Kidney (tissue), 14 donors: ENCODE results near the gene SLC25A41. TPM values are rescaled to one million over a fixed set of nuclear protein-coding genes. Genes with fewer than 3 reads are reported as not detected.

Experiments
- DNase-seq, 5 donors: peaks; one replicate each; pipeline ENCODE4 v3.0.0-alpha.2; 2013 to 2020
- FAIRE-seq: peaks from 2 replicates; lab custom pipeline; 2012; peaks lifted over from hg19 to GRCh38; lab: Jason Lieb, UNC
- H3K27ac ChIP-seq, 2 donors: one replicate each; pipeline ENCODE4 v1.7.0; 2013; ENCODE audit warnings: low read depth in 2 of 2, low read length in 2 of 2, inconsistent platforms in 1 of 2
- H3K27me3 ChIP-seq: one replicate; pipeline ENCODE4 v1.7.1; 2013; ENCODE audit warnings: low read length, inconsistent platforms; ENCODE audit not compliant: control insufficient read depth, insufficient read depth
- H3K36me3 ChIP-seq, 3 donors: one replicate each; pipeline versions ENCODE4 v1.7.0 to v1.7.1; 2013; ENCODE audit warnings: low read length in 3 of 3, control low read depth in 1 of 3, inconsistent platforms in 1 of 3; ENCODE audit not compliant: insufficient read depth in 3 of 3, control insufficient read depth in 2 of 3
- H3K4me1 ChIP-seq, 3 donors: one replicate each; pipeline versions ENCODE4 v1.7.0 to v1.7.1; 2013; ENCODE audit warnings: low read length in 3 of 3, inconsistent platforms in 1 of 3, low read depth in 1 of 3; ENCODE audit not compliant: control insufficient read depth in 2 of 3, insufficient read depth in 2 of 3
- H3K4me3 ChIP-seq, 3 donors: one replicate each; pipeline versions ENCODE4 v1.7.0 to v1.8.1; 2013; ENCODE audit warnings: low read length in 3 of 3, control low read depth in 1 of 3, inconsistent platforms in 1 of 3
- H3K9ac ChIP-seq, 3 donors: one replicate each; pipeline versions ENCODE4 v1.7.0 to v1.7.1; 2013; ENCODE audit warnings: low read length in 3 of 3, control low read depth in 1 of 3, inconsistent platforms in 1 of 3
- H3K9me3 ChIP-seq, 3 donors: one replicate each; pipeline versions ENCODE4 v1.7.0 to v1.7.1; 2013; ENCODE audit warnings: low read length in 3 of 3, control low read depth in 1 of 3, inconsistent platforms in 1 of 3; ENCODE audit not compliant: control insufficient read depth in 2 of 3, insufficient read depth in 1 of 3
- CTCF ChIP-seq: IDR thresholded peaks from 3 replicates; pipeline ENCODE4 v1.5.1; 2012; ENCODE audit warnings: mild to moderate bottlenecking, moderate library complexity, borderline replicate concordance; ENCODE audit not compliant: insufficient read depth; ENCODE audit errors: extremely low read depth
- intact Hi-C: fragments of 100-400 bp; cut with DNase I; formaldehyde crosslinking; loops from one replicate; pipeline ENCODE4 v1.11.1; 2022
- polyA plus RNA-seq: library from polyadenylated mRNA; stranded (reverse); fragments of 350-450 nt; fragmentation: Illumina TruSeq; extraction: RNeasy Lipid Tissue Mini Kit (QIAGEN cat#74804); gene quantifications from one replicate; pipeline ENCODE4 v1.2.3, GENCODE V29; 2014; ENCODE audit warnings: low read depth, low replicate concordance; ENCODE audit not compliant: insufficient read depth
- total RNA-seq: library from RNA; stranded (reverse); fragmentation: NEBNext Ultra II Directional; extraction: Animal tissue kit (Norgen Biotek cat#: 25700); gene quantifications from one replicate; pipeline ENCODE4 v1.2.1, GENCODE V29; 2021
- donor health status: control.
- donor health status: control.
- donor health status: control.
- donor health status: control.
- donor health status: control.
- donor health status: DM: yes; HTN: yes; CAD: no.
- donor health status: Normal renal cell carcinoma (clear cell type).

SLC25A41 gene
- total and polyA plus RNA-seq, 2 donors from 2014 or later, result 0.28 to 0.69 TPM

DNA sequence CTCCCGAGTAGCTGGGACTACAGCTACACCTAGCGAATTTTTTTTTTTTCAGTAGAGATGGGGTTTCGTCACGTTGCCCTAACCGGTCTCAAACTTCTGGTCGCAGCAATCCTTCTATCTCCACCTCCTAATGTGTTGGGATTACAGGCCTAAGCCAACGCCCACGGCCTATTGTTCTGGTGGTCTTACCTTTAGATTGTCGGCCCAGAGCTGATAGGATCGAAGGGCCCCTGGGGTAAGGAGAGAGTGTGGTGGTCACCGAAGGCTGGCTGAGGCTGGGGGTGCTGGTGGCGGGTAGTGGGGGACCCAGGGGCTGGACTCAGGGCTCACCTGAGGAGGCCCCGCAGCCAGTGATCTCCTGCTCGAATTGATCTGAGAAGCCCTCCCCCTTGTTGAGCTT is 37.5 kb upstream of the SLC25A41 start:
- H3K4me1 ChIP-seq, result peaks cover 0 to 3% (median 0%) of the 10 kb centered on the region in 3 donors
- no peak for DNase-seq
- H3K9me3 ChIP-seq, result no peaks in the 10 kb centered on the region
- no peak for TF ChIP-seq CTCF
- intact Hi-C loops, result no loop called here
- FAIRE-seq, result no peak
- H3K27ac ChIP-seq, result no peak overlapping the region
- H3K36me3 ChIP-seq, result peaks cover 0 to 8% (median 5%) of the 10 kb centered on the region in 3 donors
- H3K4me3 ChIP-seq, result no peak overlapping the region
- peaks cover 2% of the 10 kb centered on the region for H3K27me3 ChIP-seq
- H3K9ac ChIP-seq, result no peak overlapping the region

DNA sequence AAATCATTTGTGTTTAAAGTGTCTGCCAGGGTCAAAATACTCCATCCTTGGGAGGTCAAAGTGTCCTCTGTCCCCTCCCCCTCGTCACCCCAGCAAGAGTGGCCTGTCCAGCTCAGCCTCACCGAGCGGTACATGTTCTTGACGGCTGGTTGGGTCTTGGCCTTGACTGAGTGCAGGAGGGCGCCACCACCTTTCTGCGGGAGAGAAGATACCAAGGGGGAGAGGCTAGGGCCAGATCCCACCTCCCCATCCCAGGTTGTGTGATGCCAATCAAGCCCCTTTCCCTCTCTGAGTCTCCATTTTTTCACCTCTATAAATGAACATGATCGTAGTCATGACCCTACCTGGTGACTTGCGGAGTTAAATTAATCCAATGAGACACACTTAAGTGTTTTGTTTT is 36.6 kb upstream of the SLC25A41 start:
- no peak overlapping the region for H3K9ac ChIP-seq
- DNase-seq (no peak), FAIRE-seq (no peak)
- H3K4me3 ChIP-seq, result no peak overlapping the region
- intact Hi-C loops, result no loop called here
- H3K27me3 ChIP-seq, result no peaks in the 10 kb centered on the region
- H3K27ac ChIP-seq, result no peak overlapping the region
- peaks cover 0 to 8% (median 5%) of the 10 kb centered on the region in 3 donors for H3K36me3 ChIP-seq
- no peak for TF ChIP-seq CTCF
- no peaks in the 10 kb centered on the region for H3K9me3 ChIP-seq
- H3K4me1 ChIP-seq, result peaks cover 0 to 4% (median 0%) of the 10 kb centered on the region in 3 donors

GRCh38 chr19:6467384-6467783 is 33.8 kb upstream of the SLC25A41 start:
- Histone ChIP-seq H3K9ac (no peak overlapping the region), H3K9me3 (no peaks in the 10 kb centered on the region), H3K4me1 (peaks cover 0 to 4% (median 0%) of the 10 kb centered on the region in 3 donors), H3K27ac (no peak overlapping the region), H3K36me3 (peaks cover 0 to 8% (median 5%) of the 10 kb centered on the region in 3 donors), H3K27me3 (no peaks in the 10 kb centered on the region), H3K4me3 (no peak overlapping the region)
- FAIRE-seq (no peak), DNase-seq (no peak)
- TF ChIP-seq CTCF, result no peak
- intact Hi-C loops, result no loop called here
